Measurements from ENCODE around the gene VSIG2. TPM values are rescaled to one million over a fixed set of nuclear protein-coding genes. Genes with fewer than 3 reads are reported as not detected.

The VSIG2 gene
- total and polyA plus RNA-seq, 2 donors (not counting 3 experiments of a cell fraction or from before 2014, with no cell fraction given), result 1.2 to 7.0 TPM

DNA sequence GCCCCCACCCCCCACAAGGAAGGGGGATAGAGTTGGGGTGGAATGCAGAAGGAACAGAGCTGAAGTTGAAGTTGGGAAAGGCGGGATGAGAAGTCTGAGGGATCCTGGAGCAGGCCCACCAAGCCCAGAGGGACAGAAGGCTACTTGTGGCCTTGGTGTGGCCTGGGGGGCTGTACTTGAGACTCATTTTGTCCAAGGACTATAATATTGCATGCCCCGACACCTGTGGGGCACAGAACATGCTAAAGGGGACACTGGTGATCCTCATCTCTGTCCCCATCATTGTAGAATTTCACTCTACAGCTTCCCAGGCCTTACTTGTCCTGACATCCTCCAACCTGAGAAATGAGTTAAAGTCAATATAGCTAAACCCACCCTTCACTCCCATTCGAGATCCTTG is 8.8 kb upstream of the VSIG2 start:
- H3K4me3 ChIP-seq (replicated peaks in 1 of 3; ENCODE audit: insufficient read depth in 1 of 3, low read depth in 1 of 3, low read length in 3 of 3), result peak overlapping the region; percentile 62 to 97 (median 64)
- no peak for DNase-seq (ENCODE audit: low read depth, low spot score)
- dilution Hi-C loops (cut with MboI; ENCODE audit: extremely low pct_ligation_motif_present, low sequenced_read_pairs) (no loop called here), intact Hi-C loops (cut with micrococcal nuclease) (no loop called here)
- no peak for FAIRE-seq
- no peaks in the 10 kb centered on the region for H4K20me1 ChIP-seq (replicated peaks; ENCODE audit: control insufficient read depth, extremely low read depth, insufficient read depth, low read length)
- no peaks in the 10 kb centered on the region for H3K9me1 ChIP-seq (replicated peaks; ENCODE audit: control insufficient read depth, extremely low read depth, insufficient read depth, low read length)
- no peaks in the 10 kb centered on the region for H3K27me3 ChIP-seq (ENCODE audit: control insufficient read depth in 2 of 2, insufficient read depth in 2 of 2, low read length in 2 of 2)
- BruUV-seq (replicated peaks), result no TSS peak
- no peaks in the 10 kb centered on the region for H3K9me3 ChIP-seq (replicated peaks; ENCODE audit: control insufficient read depth, insufficient read depth, low read length)
- H3K27ac ChIP-seq (ENCODE audit: insufficient read depth, low read depth, low read length), result peak overlapping the region; percentile 100
- H3K4me2 ChIP-seq (ENCODE audit: insufficient read depth, low read length), result peak overlapping the region; percentile 77
- no peak overlapping the region for H2AFZ ChIP-seq (ENCODE audit: low read depth, low read length)
- ChIA-PET POLR2A (interaction anchor here (1.4 to 5.9 kb wide), 3 partner anchors 13 to 40 kb away, joined by 4 to 67 read pairs (median 4); no protein-coding TSS in a partner anchor), CTCF (interaction anchor here (0.8 to 13.1 kb wide), 12 partner anchors 9 to 116 kb away, joined by 3 to 301 read pairs (median 6); partner anchors contain the start of genes NRGN, ROBO3, SIAE and SPA17)
- peaks cover 69% of the 10 kb centered on the region for H3K79me2 ChIP-seq (ENCODE audit: control insufficient read depth, insufficient read depth, low read length)
- H3K4me1 ChIP-seq (ENCODE audit: control insufficient read depth, extremely low read depth, insufficient read depth, low read length), result peaks cover 47% of the 10 kb centered on the region
- H3K9ac ChIP-seq (replicated peaks; ENCODE audit: extremely low read depth, insufficient read depth, low read length), result peak overlapping the region; percentile 98
- H3K36me3 ChIP-seq (ENCODE audit: control insufficient read depth in 2 of 2, extremely low read depth in 1 of 2, insufficient read depth in 2 of 2, low read length in 2 of 2), result peaks cover 12% of the 10 kb centered on the region in 2 experiments
- TF ChIP-seq POLR2AphosphoS5 (IDR thresholded peaks at IDR 0.05; ENCODE audit: insufficient read depth, low read depth, low read length) (peak; percentile 15), GATA2 (IDR thresholded peaks at IDR 0.05; ENCODE audit: insufficient read depth, insufficient read length, low read depth, low read length) (no peak), POLR2A (IDR thresholded peaks at IDR 0.05; ENCODE audit: low read depth, low read length) (peak; percentile 88)

DNA sequence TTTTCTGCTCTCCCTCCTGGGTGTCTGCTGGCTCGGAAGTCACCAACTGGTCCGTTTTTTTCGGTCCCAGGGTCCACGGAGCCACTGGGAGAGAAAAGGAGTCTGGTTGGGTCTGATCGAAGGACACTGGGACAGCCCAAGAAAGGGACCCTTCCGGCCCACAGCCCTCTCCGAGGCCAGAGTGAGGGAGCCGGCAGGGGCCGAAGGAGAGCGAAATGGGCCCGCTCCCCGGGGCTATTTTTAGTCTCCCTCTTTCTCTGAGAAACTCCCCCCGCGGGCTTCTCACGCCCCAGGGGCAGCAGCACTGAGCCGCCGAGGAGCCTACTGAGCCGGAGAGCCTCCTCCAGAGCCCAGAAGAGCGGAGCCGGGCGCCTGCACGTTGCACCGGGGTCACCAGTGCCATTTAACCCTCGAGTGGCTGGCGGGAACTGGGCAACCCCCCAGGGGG is 8.2 kb upstream of the VSIG2 start:
- no peaks in the 10 kb centered on the region for H3K9me3 ChIP-seq (replicated peaks; ENCODE audit: control insufficient read depth, insufficient read depth, low read length)
- H3K9ac ChIP-seq (replicated peaks; ENCODE audit: extremely low read depth, insufficient read depth, low read length), result peak overlapping the region; percentile 98
- FAIRE-seq, result peak; percentile 21
- H3K4me2 ChIP-seq (ENCODE audit: insufficient read depth, low read length), result peak overlapping the region; percentile 77
- H3K27ac ChIP-seq (ENCODE audit: insufficient read depth, low read depth, low read length), result peak overlapping the region; percentile 100
- peaks cover 13% of the 10 kb centered on the region in 2 experiments for H3K36me3 ChIP-seq (ENCODE audit: control insufficient read depth in 2 of 2, extremely low read depth in 1 of 2, insufficient read depth in 2 of 2, low read length in 2 of 2)
- no peaks in the 10 kb centered on the region for H4K20me1 ChIP-seq (replicated peaks; ENCODE audit: control insufficient read depth, extremely low read depth, insufficient read depth, low read length)
- peak overlapping the region; percentile 62 to 97 (median 64) for H3K4me3 ChIP-seq (replicated peaks in 1 of 3; ENCODE audit: insufficient read depth in 1 of 3, low read depth in 1 of 3, low read length in 3 of 3)
- no peaks in the 10 kb centered on the region for H3K27me3 ChIP-seq (ENCODE audit: control insufficient read depth in 2 of 2, insufficient read depth in 2 of 2, low read length in 2 of 2)
- H2AFZ ChIP-seq (ENCODE audit: low read depth, low read length), result no peak overlapping the region
- intact Hi-C loops (cut with micrococcal nuclease) (no loop called here), dilution Hi-C loops (cut with MboI; ENCODE audit: extremely low pct_ligation_motif_present, low sequenced_read_pairs) (no loop called here)
- TF ChIP-seq JUN (IDR thresholded peaks at IDR 0.05; ENCODE audit: borderline replicate concordance, insufficient read depth, insufficient read length, low read depth) (no peak), GATA2 (IDR thresholded peaks at IDR 0.05; ENCODE audit: insufficient read depth, insufficient read length, low read depth, low read length) (no peak), POLR2AphosphoS5 (IDR thresholded peaks at IDR 0.05; ENCODE audit: insufficient read depth, low read depth, low read length) (no peak), MYC (IDR thresholded peaks at IDR 0.05; ENCODE audit: low read depth, low read length) (no peak), EZH2 (IDR thresholded peaks at IDR 0.05; ENCODE audit: borderline replicate concordance, low read depth, low read length, severe bottlenecking) (no peak)
- ChIA-PET POLR2A (interaction anchor here (0.9 to 5.9 kb wide), 4 partner anchors 12 to 41 kb away, joined by 3 to 67 read pairs (median 4); no protein-coding TSS in a partner anchor), CTCF (interaction anchor here (1.0 to 13.1 kb wide), 15 partner anchors 9 to 116 kb away, joined by 3 to 301 read pairs (median 16); partner anchors contain the start of genes NRGN, ROBO3, SIAE and SPA17)
- TSS peak; percentile 87 for BruUV-seq (replicated peaks)
- H3K9me1 ChIP-seq (replicated peaks; ENCODE audit: control insufficient read depth, extremely low read depth, insufficient read depth, low read length), result no peaks in the 10 kb centered on the region
- DNase-seq (ENCODE audit: low read depth, low spot score), result peak; percentile 59
- peaks cover 71% of the 10 kb centered on the region for H3K79me2 ChIP-seq (ENCODE audit: control insufficient read depth, insufficient read depth, low read length)
- peaks cover 52% of the 10 kb centered on the region for H3K4me1 ChIP-seq (ENCODE audit: control insufficient read depth, extremely low read depth, insufficient read depth, low read length)
